ENCODE results near the gene PITX2.
"Not testable (repeated sequence)": the region's sequence is repeated elsewhere in the genome, so short reads cannot be mapped to it uniquely, and the experiment has no call there.

PITX2 gene

GRCh38 chr4:110587666-110588285, 35.1 kb downstream of the PITX2 start:
- TF ChIP-seq Cebpa-rat (IDR thresholded peaks at IDR 0.05) = no peak
- no peaks in the 10 kb centered on the region for H3K4me1 ChIP-seq

GRCh38 chr4:110586131-110586850, 36.6 kb downstream of the PITX2 start:
- no peaks in the 10 kb centered on the region for H3K36me3 ChIP-seq
- TF ChIP-seq Cebpa-rat (IDR thresholded peaks at IDR 0.05) = no peak
- no peaks in the 10 kb centered on the region for H4K20me1 ChIP-seq
- H3K4me1 ChIP-seq = no peaks in the 10 kb centered on the region
- H3K4me2 ChIP-seq = no peak overlapping the region
- no peak overlapping the region for H3K9ac ChIP-seq
- no peaks in the 10 kb centered on the region for H3K27me3 ChIP-seq
- H3K4me3 ChIP-seq = no peak overlapping the region
- H3K27ac ChIP-seq = no peak overlapping the region
- H3K9me3 ChIP-seq = no peaks in the 10 kb centered on the region

More at GRCh38 chr4:110587666-110588285, 35.1 kb downstream of the PITX2 start:
- Histone ChIP-seq H3K27ac (no peak overlapping the region), H3K36me3 (no peaks in the 10 kb centered on the region), H3K27me3 (no peaks in the 10 kb centered on the region), H3K4me3 (no peak overlapping the region), H3K9ac (no peak overlapping the region), H4K20me1 (no peaks in the 10 kb centered on the region), H3K9me3 (no peaks in the 10 kb centered on the region), H3K4me2 (no peak overlapping the region)

GRCh38 chr4:110576696-110577095, 46.2 kb downstream of the PITX2 start:
- not testable (repeated sequence) for H3K9me3 ChIP-seq, H4K20me1 ChIP-seq, H3K4me2 ChIP-seq, H3K4me3 ChIP-seq, H3K36me3 ChIP-seq, H3K27me3 ChIP-seq, H3K27ac ChIP-seq, H3K9ac ChIP-seq, H3K4me1 ChIP-seq
